Activated effector memory CD4-positive, alpha-beta T cell treated with anti-CD3 and anti-CD28 coated beads, Interleukin-2, amount 50 U/mL, for 16 hours (primary cell): Measurements from ENCODE around the gene TNFRSF8.

ENCODE experiments used
- DNase-seq: peaks from one replicate; pipeline ENCODE4 v3.0.0-alpha.2; 2020

TNFRSF8 gene

GRCh38 chr1:12161662-12162458 is 98.8 kb downstream of the TNFRSF8 start:
- peak; percentile 92 for DNase-seq

DNA sequence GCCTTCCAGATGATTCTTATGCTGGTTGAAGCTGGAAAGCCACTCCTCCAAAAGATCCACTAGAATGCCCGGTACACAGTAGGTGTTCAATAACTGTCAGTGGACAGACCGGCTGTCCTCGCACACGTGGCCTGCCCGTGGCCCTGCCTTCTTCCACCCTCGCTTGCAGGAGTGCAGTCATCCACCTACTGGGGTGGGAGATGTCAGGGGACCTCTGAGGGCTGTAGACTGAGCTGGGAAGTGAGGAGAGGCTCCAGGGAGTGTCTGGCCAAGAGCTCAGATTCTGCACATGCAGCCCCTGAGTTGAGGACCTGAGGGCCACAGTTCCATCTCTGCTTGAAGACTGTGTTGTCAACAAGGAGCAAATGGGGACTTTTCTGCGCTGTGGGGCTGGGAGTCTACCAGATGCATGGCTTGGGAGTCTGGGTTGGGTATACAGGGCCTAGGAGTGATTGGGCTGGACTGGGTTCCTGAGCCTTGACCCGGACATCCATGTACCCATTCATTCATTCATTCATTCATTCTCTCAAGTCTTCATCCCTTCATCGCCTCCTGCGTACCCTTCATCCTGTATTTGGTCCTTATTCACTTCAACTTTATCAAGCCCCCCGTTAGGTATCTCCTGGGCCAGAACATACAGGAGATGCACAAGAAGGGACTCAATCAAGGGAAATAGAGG is 99.5 kb downstream of the TNFRSF8 start:
- no peak for DNase-seq

DNA sequence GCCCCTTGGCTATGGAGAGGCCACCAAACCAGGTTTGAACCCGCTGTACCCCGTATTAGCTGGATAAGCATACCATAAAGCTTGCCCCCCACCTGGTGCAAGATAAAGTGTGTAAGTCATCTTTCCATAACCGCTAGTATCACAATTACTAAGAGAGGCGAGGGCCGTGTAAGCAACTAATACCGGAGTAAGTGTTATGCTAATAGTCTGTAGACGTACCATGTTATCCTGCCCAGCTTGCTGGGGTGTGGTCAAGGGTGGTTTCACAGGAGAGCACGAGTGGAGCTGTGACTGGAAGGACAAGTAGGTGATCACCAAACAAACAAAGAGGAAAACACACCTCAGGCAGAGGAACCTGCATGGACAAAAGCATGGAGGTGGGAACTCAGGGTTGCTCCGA is 100.1 kb downstream of the TNFRSF8 start:
- no peak for DNase-seq

DNA sequence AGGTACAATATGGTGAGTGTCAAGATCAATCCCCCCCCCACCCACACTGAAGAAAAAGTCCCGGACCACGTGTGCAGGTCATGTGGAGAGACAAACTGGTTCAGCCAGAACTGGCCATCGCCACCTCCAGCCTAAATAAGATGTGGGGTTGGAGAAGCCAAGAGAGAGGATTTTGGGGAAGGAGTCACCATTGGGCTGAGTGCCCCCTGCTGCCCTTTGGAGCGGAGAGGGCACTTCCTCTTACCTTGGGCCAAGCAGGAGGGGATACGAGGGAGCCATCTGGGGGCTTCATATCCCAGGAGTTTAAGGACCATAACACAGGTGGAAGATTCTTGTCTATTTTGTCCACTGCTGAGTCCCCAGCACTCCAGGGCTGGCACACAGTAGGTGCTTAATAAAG is 101.1 kb downstream of the TNFRSF8 start:
- no peak for DNase-seq

GRCh38 chr1:12165342-12165741 is 102.2 kb downstream of the TNFRSF8 start:
- DNase-seq: no peak

- peak; percentile 91 for DNase-seq
These were observed 103.9 kb downstream of the TNFRSF8 start, which contains the start of gene TNFRSF1B for GRCh38 chr1:12166834-12167492. TSS of gene TNFRSF1B (plus strand) at chr1:12166991. CDS start at chr1:12167092, 101 bp downstream.

- DNase-seq: peak; percentile 70
These were observed 104.7 kb downstream of the TNFRSF8 start for GRCh38 chr1:12167493-12168429.

GRCh38 chr1:12168451-12169160 is 105.5 kb downstream of the TNFRSF8 start:
- no peak for DNase-seq

DNA sequence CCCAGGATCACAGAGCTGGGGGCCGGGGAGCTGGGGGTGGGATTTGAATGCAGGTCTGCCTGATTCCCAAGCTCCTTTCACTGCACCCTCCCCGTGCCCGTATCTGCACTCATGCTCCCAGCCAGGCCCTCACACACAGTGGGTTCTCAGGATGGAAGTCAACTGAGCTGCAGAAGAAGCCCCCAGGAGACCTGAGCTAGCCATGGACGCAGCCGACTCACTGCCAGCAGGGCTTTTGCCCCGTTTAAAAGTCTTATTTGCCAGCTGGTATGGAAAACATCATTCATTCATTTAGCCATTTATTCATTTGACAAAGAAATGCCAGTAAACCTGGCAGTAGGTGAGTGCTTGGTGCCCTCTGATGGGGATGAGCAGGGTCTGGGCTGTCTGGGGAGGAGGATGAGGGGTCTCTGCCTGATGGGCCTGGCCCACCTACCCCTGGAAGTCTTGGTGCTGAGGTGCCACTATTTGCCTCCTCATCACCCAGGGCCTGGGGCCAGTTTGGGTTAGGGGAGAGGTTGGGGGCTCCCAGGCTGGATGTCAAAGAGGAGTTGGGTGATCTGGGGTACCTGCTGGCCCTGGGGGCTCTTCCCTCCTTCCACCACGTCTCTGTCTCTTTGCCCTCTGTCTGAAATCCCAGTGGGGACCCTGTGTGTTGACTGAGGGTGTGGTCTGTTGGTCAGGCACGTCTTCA is 106.5 kb downstream of the TNFRSF8 start:
- no peak for DNase-seq

DNA sequence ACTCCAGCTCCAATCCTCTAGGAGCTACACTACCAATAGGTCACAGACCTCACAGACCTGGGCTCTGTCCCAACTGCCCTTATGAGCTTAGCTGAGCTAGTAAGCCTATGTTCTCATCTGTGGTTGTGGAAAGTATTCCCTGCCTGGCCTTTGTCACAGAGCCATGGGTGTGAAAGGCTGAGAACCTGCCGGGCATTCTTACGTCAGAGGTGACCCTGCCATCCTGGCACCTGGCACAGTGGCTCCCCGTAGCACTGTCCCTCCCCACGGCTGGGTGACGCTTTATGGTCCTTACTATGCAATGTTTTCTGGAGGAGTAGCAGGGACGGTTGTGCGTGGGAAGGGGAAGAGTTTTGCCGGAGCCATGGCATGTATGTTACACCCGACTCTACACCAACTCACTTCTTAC is 107.2 kb downstream of the TNFRSF8 start:
- DNase-seq: peak; percentile 72

DNA sequence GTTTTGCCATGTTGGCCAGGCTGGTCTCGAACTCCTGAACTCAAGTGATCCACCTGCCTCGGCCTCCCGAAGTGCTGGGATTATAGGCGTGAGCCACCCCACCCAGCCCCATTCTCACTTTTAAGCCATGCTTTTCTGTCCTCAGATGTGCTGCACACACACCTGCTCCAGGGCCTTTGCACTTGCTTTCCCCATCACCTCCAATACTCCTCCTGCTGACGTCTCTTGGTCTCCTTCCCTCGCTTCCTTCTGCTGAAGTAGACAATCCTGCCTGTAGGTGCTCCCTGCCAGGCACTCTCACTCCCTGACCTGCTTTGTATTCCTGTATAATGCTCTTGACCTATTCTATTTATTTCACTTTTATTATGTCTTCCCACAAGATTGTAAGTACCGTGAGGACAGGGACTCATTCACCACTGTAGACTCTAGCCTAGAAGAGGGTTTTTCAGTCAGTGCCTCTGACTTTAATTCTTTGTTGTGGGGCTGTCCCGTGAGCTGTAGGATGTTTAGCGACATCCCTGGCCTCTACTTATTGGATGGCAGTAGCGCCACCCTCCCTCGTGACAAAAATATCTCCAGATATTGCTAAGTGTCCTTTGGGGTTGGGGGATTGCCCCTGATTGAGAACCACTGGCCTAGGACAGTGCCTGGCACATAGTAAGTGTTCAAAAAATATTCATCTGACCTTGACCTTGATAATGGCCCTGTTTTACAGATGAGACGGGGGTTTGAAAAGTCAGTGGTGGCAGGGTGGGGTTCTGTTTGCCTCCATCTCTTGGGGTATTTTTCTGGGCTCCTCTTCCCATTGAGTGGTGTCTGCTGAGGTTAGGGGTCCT is 108.3 kb downstream of the TNFRSF8 start:
- peak; percentile 78 for DNase-seq

DNA sequence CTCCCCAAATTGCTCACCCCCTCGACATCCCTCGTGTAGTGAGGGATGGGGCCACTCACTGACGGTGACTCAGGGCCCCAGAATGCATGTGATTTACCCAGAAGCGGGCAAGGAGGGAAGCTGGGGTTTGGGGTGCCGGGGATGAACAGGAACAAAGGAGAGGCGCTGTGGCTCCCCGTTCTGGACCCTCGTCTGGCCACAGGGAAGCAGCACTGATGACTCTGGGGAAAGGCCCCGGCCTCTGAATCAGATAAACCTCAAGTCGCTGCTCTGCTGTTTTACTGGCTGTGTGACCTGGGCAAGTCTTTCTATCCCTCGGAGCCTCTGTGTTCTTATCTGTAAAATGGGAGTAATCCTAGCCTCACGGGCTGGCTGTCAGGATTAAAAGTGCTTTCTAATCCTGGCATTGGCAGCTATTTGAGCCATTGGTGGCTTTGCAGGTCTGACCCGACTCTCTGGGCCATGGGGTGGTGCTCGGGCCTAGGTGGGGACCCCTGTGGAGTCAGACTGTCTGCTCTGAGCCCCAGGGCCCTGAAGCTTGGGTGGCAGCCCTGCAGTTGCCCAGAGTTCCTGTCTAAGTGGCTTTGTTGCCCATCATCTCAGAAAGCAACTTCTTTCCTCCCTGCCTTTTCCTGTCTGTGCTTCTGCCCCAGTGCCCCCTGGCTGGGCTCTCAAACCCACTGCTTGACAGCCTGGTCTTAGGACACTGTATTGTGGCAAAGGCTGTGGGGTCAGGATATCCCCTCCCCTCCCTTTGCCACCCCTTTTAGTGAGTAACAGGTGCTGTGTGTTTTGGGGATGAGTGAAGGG is 109.1 kb downstream of the TNFRSF8 start:
- peak; percentile 83 for DNase-seq

DNA sequence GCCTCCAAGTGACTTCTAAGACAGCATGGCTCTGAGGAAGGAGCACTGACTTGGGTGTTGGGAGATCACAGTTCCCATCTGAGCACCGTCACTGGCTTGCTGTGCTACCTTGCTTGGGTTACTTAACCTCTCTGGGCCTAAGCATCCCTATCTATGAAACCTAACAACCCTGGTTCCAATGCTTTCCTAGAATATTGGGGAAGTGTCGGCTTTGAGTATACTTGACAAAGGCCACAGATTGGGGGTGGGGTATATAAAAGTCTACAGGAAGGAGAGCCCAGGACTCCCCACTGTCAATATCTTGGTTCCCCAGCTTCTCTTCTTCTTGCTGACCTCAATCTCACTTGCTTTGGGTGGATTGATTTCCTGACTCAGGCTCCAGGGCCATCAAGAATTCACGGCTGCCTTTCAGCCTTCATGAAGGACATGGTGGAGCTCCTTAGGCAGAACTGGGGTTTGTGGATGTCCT is 110.0 kb downstream of the TNFRSF8 start:
- no peak for DNase-seq

DNA sequence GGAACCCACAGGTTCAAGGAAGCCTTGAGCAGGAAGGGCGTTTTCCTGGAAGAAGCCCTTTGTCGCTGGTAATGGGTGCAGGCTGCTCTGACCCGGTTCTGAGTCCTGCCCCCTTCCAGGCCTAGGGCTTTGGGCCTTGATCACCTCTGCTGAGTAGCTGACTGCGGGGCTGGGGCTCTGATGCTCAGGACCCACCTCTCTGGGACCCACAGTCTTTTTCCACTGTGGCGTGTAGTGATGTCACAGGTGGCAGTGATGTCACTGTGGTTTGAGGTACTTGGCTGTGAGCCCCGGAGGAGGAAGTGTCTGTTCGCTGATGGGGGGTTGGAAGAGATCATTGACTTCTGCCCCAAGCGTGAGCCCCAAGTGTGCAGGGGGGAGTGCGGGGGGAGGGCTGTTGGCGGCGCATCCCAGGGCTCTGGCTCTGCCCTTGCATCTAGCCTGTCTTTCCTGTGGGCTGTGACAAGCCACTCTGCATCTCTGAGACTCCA is 110.6 kb downstream of the TNFRSF8 start:
- DNase-seq: peak; percentile 95

DNA sequence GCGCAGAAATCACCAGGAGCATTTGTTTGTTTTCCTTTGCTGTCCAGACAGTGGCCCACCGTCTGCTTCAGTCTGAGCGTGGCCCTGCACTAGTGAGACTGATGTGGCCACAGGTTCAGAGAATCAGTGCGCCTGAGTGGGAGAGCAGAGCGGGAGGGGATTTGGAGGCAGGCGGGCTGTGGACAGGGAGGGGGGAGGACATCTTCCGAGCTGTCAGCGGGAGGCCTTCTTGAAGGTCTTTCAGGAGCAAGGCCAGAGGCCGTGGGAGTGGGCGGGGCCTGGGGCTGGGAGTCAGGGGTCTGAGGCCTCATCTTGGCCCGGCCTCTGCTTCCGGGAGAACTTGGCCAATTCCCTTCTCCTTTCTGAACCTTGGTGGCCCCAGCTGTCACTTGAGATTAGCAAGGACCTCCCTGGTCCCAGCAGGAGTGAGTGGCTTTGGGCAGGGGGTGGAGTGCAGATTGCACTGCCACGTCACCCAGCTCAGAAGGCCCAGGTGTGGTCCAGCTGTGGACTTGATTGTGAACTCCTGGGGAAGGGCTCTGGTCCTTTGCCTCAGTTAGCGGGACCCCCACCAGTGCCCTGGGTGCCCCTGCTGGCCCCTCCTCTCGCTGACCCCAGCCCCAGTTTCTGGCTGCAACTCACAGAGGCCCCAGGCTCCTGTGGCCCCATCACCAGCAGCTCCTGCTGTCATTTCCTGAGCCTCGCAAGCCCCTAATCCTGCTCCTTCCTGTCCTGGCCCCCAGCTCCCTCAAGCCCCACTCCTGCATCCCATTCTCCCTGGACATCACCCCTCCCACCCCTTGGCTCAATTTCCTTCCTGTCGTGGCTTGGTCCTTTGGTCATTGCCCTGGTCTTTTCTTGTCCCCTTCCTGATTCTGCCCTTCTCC is 112.1 kb downstream of the TNFRSF8 start:
- no peak for DNase-seq

DNA sequence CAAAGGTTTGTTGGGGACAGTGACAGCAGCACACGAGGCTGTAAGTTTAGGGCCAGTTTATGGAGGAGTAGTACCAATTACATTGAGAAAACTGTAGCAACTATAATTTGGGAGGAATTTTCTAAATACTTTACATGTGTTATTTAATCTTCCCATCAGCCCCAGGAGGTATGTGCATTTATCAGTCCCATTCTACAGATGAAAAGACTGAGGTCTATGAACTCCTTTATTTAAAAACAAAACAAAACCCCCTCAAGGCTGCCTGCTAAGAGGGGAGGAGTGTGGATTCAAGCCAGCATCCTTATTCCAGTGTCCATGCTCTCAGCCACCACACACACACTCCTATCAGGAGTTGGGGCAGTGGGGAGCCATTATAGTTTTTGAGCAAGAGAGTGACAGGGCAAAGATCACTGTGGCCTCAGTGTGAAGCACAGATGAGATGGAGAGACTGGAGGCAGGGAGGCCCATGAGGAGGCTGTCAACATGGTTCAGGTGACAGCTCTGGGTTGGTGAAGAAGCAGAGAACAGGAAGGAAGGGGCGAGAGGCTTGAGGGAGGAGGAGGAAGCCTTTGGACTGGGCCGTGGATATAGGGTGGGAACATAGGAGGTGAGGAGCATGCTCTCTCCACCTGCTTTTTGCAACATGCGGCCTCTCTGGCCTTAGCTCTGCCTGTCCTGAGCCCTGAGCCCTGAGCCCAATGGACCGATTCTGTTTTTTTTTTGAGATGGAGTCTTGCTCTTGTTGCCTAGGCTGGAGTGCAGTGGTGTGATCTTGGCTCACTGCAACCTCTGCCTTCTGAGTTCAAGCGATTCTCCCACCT is 113.4 kb downstream of the TNFRSF8 start:
- DNase-seq: no peak
